HepG2 (cell line): ENCODE measurements around the gene ABO. TPM values are rescaled to one million over a fixed set of nuclear protein-coding genes. Genes with fewer than 3 reads are reported as not detected.
A peak's percentile ranks its signal among the peaks of the same experiment; 100 is the strongest.

ENCODE experiments used
- ATAC-seq: fragments of 200-7000 bp; cut with Tn5 transposase; 3 replicates; pipeline ENCODE4 v1.9.1; 2020; ENCODE audit warnings: mild to moderate bottlenecking, moderate library complexity
- BruUV-seq: library from RNA; stranded (reverse); fragments of 400-500 nt; replicated peaks from 2 replicates; lab custom pipeline; 2021; lab: Mats Ljungman, UMichigan
- CTCF ChIA-PET: fragments of 300-600 bp; formaldehyde crosslinking; extraction: SDS; loops from one replicate; lab custom pipeline; 2021; ENCODE audit warnings: low total read pairs, inconsistent platforms, low intra/inter-chr PET ratio; lab: Yijun Ruan, JAX
- POLR2A ChIA-PET: fragments of 350-600 bp; sonication (Branson Sonifier 250); formaldehyde crosslinking; loops from one replicate; lab custom pipeline; 2020; ENCODE audit warnings: antibody characterized with exemption, inconsistent platforms; lab: Yijun Ruan, JAX
- DNase-seq: peaks from one replicate; pipeline ENCODE4 v3.0.0-alpha.2; 2015; ENCODE audit warnings: low spot score
- FAIRE-seq: peaks from 3 replicates; lab custom pipeline; 2011; peaks lifted over from hg19 to GRCh38; lab: Jason Lieb, UNC
- H2AFZ ChIP-seq: one replicate; pipeline ENCODE4 v1.6.1; 2011; ENCODE audit warnings: low read length, inconsistent platforms
- H3K27ac ChIP-seq: fragments of 300-600 bp; 3 replicates; pipeline ENCODE4 v1.8.0; 2011; ENCODE audit warnings: mixed run types, mild to moderate bottlenecking, mixed read lengths, low read length, inconsistent platforms; ENCODE audit not compliant: insufficient read depth; ENCODE audit errors: extremely low read length
- H3K27me3 ChIP-seq, 2 experiments: fragments of 200-600 bp in 1 of 2; 2 replicates in 1 of 2; 3 replicates in 1 of 2; pipeline versions ENCODE4 v1.6.0 to v1.8.0; 2011; ENCODE audit warnings: low read length in 2 of 2, mild to moderate bottlenecking in 2 of 2, moderate library complexity in 2 of 2, inconsistent platforms in 1 of 2; ENCODE audit not compliant: insufficient read depth in 2 of 2, control insufficient read depth in 1 of 2
- H3K36me3 ChIP-seq, 2 experiments: fragments of 200-600 bp in 1 of 2; replicated peaks in 1 of 2; 2 replicates in 1 of 2; 3 replicates in 1 of 2; pipeline versions ENCODE4 v1.5.1 to v1.8.0; 2011; ENCODE audit warnings: low read length in 2 of 2, inconsistent platforms in 1 of 2; ENCODE audit not compliant: insufficient read depth in 2 of 2, control insufficient read depth in 1 of 2
- H3K4me1 ChIP-seq: 2 replicates; pipeline ENCODE4 v1.5.1; 2012; ENCODE audit warnings: low read length, inconsistent platforms; ENCODE audit not compliant: insufficient read depth
- H3K4me2 ChIP-seq: 2 replicates; pipeline ENCODE4 v1.6.0; 2011; ENCODE audit warnings: low read depth, low read length, inconsistent platforms
- H3K4me3 ChIP-seq, 3 experiments: fragments of 200-600 bp in 1 of 3; sonication (generic), shearing (Covaris generic) in 1 of 3; replicated peaks in 1 of 3; 2 replicates each; pipeline ENCODE4 v1.5.1; 2011 to 2016; ENCODE audit warnings: low read length in 3 of 3, inconsistent platforms in 2 of 3, low read depth in 2 of 3, mild to moderate bottlenecking in 2 of 3, control low read depth in 1 of 3, mixed read lengths in 1 of 3; ENCODE audit not compliant: insufficient read depth in 1 of 3
- H3K79me2 ChIP-seq: one replicate; pipeline ENCODE4 v1.6.1; 2011; ENCODE audit warnings: low read length, inconsistent platforms; ENCODE audit not compliant: insufficient read depth
- H3K9ac ChIP-seq: 2 replicates; pipeline ENCODE4 v1.6.0; 2011; ENCODE audit warnings: mild to moderate bottlenecking, low read depth, low read length, inconsistent platforms; ENCODE audit not compliant: insufficient read depth
- H3K9me3 ChIP-seq: 2 replicates; pipeline ENCODE4 v1.5.1; 2012; ENCODE audit warnings: mild to moderate bottlenecking, low read length
- H4K20me1 ChIP-seq: 2 replicates; pipeline ENCODE4 v1.6.0; 2011; ENCODE audit warnings: inconsistent platforms, mild to moderate bottlenecking, low read length, moderate library complexity; ENCODE audit not compliant: insufficient read depth
- HMG20A ChIP-seq: IDR thresholded peaks from 2 replicates; pipeline ENCODE4 v1.6.1; 2016; ENCODE audit warnings: borderline replicate concordance
- NR1H2 ChIP-seq: sonication (generic); formaldehyde crosslinking; IDR thresholded peaks from 2 replicates; pipeline ENCODE4 v1.8.1; 2022; ENCODE audit warnings: low read depth, missing genetic modification reagents, borderline replicate concordance
- ONECUT2 ChIP-seq: sonication (generic); formaldehyde crosslinking; IDR thresholded peaks from 2 replicates; pipeline ENCODE4 v1.4.0; 2020; ENCODE audit warnings: missing genetic modification reagents
- PAX8 ChIP-seq: sonication (generic); formaldehyde crosslinking; IDR thresholded peaks from 2 replicates; pipeline ENCODE4 v1.8.0; 2022; ENCODE audit warnings: mild to moderate bottlenecking, missing genetic modification reagents, borderline replicate concordance
- RARG ChIP-seq: sonication (generic); formaldehyde crosslinking; IDR thresholded peaks from 2 replicates; pipeline ENCODE4 v1.4.0; 2020; ENCODE audit warnings: low read depth, mild to moderate bottlenecking, missing genetic modification reagents
- SALL1 ChIP-seq: sonication (generic); formaldehyde crosslinking; IDR thresholded peaks from 2 replicates; pipeline ENCODE4 v1.8.0; 2022; ENCODE audit warnings: mild to moderate bottlenecking, missing genetic modification reagents
- SP1 ChIP-seq, 2 experiments: fragments of 450-650 bp in 1 of 2; sonication (generic) in 1 of 2; formaldehyde crosslinking in 1 of 2; IDR thresholded peaks; 2 replicates each; pipeline versions ENCODE4 v1.4.0 to v1.6.1; 2016 to 2020; ENCODE audit warnings: missing genetic modification reagents in 1 of 2
- SP2 ChIP-seq: sonication (generic); formaldehyde crosslinking; IDR thresholded peaks from 2 replicates; pipeline ENCODE4 v1.5.1; 2020; ENCODE audit warnings: mild to moderate bottlenecking, missing genetic modification reagents
- ZC3H13 ChIP-seq: sonication (generic); formaldehyde crosslinking; IDR thresholded peaks from 2 replicates; pipeline ENCODE4 v1.8.1; 2023; ENCODE audit warnings: mild to moderate bottlenecking, missing genetic modification reagents, moderate library complexity
- ZNF329 ChIP-seq: sonication (generic); formaldehyde crosslinking; IDR thresholded peaks from 2 replicates; pipeline ENCODE4 v1.9.0; 2021; ENCODE audit warnings: low read depth, mild to moderate bottlenecking, missing genetic modification reagents
- WGBS: methylation state at CpG from one replicate; pipeline ENCODE4 v1.1.6; 2017; ENCODE audit warnings: low lambda C conversion rate; 5-methylcytosine and 5-hydroxymethylcytosine counted together
- in situ Hi-C: cut with HindIII; loops from 2 replicates; pipeline ENCODE4 v1.10.0; 2017; ENCODE audit warnings: low pct_unique_long_range_greater_than_20kb; ENCODE audit not compliant: extremely low pct_ligation_motif_present
- intact Hi-C: fragments of 100-400 bp; cut with micrococcal nuclease; formaldehyde crosslinking; loops from one replicate; pipeline ENCODE4 v1.10.0; 2022; ENCODE audit not compliant: unreplicated experiment
- polyA plus RNA-seq, 8 experiments: library from polyadenylated mRNA; depleted of rRNA in 3 of 8; stranded (reverse) in 7 of 8; unstranded in 1 of 8; fragments of >200 nt; fragmentation: Illumina TruSeq in 4 of 8; extraction: Trizol in 4 of 8; gene quantifications; 2 replicates each; pipeline versions ENCODE4 v1.2.1 to v1.2.3, GENCODE V29; 2011 to 2016; ENCODE audit warnings: low read depth in 4 of 8, missing spikeins in 1 of 8, mixed read lengths in 1 of 8; ENCODE audit not compliant: insufficient read depth in 1 of 8
- total RNA-seq, 5 experiments: library from RNA; depleted of rRNA; stranded (reverse); fragments of >200 nt; fragmentation: Illumina TruSeq; extraction: Trizol; gene quantifications; 2 replicates each; pipeline ENCODE4 v1.2.3, GENCODE V29; 2016; ENCODE audit warnings: low read depth in 1 of 5
- TF ChIP-seq, protein P1 (sequence below): sonication (generic); formaldehyde crosslinking; IDR thresholded peaks from 2 replicates; pipeline ENCODE4 v1.4.0; 2020; ENCODE audit warnings: missing genetic modification reagents
- TF ChIP-seq, protein P2 (sequence below): sonication (generic); formaldehyde crosslinking; conservative IDR thresholded peaks from 2 replicates; pipeline ENCODE4 v1.4.0; 2020; ENCODE audit warnings: mild to moderate bottlenecking, missing genetic modification reagents, moderate library complexity
- TF ChIP-seq, protein P3 (sequence below): IDR thresholded peaks from 2 replicates; pipeline ENCODE4 v1.6.1; 2012; ENCODE audit warnings: inconsistent platforms
- TF ChIP-seq, protein P4 (sequence below): IDR thresholded peaks from 2 replicates; pipeline ENCODE4 v1.6.1; 2016; ENCODE audit warnings: mild to moderate bottlenecking

Gene ABO
- total and polyA plus RNA-seq, 2 of the 13 experiments (the other 11 are each of a cell fraction or from before 2014, with no cell fraction given), result not detected

DNA sequence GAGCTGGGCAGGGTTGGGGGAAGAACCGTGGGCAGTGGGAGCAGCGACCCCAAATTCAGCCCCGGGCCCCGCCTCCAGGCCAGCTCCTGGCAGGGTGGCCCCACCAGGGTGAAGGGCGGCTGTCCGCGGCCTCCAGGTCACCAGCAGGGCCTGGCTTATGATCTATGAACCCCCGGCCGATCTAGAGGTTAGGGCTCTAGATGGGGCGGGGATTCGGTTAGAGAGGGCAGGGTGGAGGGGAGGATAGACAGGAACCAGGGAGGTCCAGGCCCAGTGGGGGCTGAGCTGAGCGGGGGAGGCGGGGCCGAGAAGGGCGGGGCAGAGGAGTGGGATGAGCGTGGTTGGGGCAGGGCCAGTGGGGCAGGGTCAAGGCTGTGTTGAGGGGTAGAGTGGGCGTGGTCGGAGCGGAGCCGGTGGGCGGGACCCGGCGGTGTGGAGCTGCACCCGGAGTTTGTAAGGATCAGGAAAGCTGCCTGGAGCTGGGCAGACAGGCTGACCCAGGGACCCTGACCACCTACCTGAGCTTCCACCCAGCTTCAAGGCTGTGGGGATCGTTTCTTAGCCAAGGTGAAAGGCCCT lies 36.6 kb downstream of the ABO start:
- POLR2A ChIA-PET, result interaction anchor here (0.8 to 1.2 kb wide), 2 partner anchors 208 to 222 kb away, joined by 3 read pairs; no protein-coding TSS in a partner anchor
- intact Hi-C loops (no loop called here), in situ Hi-C loops (no loop called here)
- Histone ChIP-seq H3K9ac (0 out of 2 replicates have a peak overlapping the region, but pooled peaks have one; percentile 28), H3K4me1 (peaks cover 33% of the 10 kb centered on the region), H4K20me1 (no peaks in the 10 kb centered on the region), H3K4me2 (peak overlapping the region; percentile 83), H2AFZ (no peak overlapping the region), H3K27me3 (peaks cover 2 to 5% of the 10 kb centered on the region in 2 experiments; a peak in 2 of 5 replicates), H3K4me3 (peak overlapping the region; percentile 14 to 69 (median 25)), H3K36me3 (no peaks in the 10 kb centered on the region), H3K9me3 (no peaks in the 10 kb centered on the region), H3K27ac (peak overlapping the region; percentile 46), H3K79me2 (no peaks in the 10 kb centered on the region)
- BruUV-seq, result no TSS peak
- peak; percentile 72 for DNase-seq
- peak; percentile 83 for FAIRE-seq
- CTCF ChIA-PET, result no interaction called here
- WGBS, result 9% methylated on average over 9 of the region's 25 CpGs
- peak; percentile 92 for ATAC-seq
- TF ChIP-seq, protein P1, sequence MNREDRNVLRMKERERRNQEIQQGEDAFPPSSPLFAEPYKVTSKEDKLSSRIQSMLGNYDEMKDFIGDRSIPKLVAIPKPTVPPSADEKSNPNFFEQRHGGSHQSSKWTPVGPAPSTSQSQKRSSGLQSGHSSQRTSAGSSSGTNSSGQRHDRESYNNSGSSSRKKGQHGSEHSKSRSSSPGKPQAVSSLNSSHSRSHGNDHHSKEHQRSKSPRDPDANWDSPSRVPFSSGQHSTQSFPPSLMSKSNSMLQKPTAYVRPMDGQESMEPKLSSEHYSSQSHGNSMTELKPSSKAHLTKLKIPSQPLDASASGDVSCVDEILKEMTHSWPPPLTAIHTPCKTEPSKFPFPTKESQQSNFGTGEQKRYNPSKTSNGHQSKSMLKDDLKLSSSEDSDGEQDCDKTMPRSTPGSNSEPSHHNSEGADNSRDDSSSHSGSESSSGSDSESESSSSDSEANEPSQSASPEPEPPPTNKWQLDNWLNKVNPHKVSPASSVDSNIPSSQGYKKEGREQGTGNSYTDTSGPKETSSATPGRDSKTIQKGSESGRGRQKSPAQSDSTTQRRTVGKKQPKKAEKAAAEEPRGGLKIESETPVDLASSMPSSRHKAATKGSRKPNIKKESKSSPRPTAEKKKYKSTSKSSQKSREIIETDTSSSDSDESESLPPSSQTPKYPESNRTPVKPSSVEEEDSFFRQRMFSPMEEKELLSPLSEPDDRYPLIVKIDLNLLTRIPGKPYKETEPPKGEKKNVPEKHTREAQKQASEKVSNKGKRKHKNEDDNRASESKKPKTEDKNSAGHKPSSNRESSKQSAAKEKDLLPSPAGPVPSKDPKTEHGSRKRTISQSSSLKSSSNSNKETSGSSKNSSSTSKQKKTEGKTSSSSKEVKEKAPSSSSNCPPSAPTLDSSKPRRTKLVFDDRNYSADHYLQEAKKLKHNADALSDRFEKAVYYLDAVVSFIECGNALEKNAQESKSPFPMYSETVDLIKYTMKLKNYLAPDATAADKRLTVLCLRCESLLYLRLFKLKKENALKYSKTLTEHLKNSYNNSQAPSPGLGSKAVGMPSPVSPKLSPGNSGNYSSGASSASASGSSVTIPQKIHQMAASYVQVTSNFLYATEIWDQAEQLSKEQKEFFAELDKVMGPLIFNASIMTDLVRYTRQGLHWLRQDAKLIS (CRISPR knock-in tag), result no peak
- TF ChIP-seq ONECUT2 (CRISPR knock-in tag), result no peak
- TF ChIP-seq, protein P2, sequence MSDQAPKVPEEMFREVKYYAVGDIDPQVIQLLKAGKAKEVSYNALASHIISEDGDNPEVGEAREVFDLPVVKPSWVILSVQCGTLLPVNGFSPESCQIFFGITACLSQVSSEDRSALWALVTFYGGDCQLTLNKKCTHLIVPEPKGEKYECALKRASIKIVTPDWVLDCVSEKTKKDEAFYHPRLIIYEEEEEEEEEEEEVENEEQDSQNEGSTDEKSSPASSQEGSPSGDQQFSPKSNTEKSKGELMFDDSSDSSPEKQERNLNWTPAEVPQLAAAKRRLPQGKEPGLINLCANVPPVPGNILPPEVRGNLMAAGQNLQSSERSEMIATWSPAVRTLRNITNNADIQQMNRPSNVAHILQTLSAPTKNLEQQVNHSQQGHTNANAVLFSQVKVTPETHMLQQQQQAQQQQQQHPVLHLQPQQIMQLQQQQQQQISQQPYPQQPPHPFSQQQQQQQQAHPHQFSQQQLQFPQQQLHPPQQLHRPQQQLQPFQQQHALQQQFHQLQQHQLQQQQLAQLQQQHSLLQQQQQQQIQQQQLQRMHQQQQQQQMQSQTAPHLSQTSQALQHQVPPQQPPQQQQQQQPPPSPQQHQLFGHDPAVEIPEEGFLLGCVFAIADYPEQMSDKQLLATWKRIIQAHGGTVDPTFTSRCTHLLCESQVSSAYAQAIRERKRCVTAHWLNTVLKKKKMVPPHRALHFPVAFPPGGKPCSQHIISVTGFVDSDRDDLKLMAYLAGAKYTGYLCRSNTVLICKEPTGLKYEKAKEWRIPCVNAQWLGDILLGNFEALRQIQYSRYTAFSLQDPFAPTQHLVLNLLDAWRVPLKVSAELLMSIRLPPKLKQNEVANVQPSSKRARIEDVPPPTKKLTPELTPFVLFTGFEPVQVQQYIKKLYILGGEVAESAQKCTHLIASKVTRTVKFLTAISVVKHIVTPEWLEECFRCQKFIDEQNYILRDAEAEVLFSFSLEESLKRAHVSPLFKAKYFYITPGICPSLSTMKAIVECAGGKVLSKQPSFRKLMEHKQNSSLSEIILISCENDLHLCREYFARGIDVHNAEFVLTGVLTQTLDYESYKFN (CRISPR knock-in tag), result peak; percentile 56; the same call in 1 of the 2 replicates
- TF ChIP-seq NR1H2 (CRISPR knock-in tag), result no peak
- TF ChIP-seq SALL1 (CRISPR knock-in tag), result peak; percentile 34
- TF ChIP-seq ZC3H13, result no peak
- TF ChIP-seq SP2 (CRISPR knock-in tag), result peak; percentile 49
- no peak for TF ChIP-seq ZNF329 (CRISPR knock-in tag)
- TF ChIP-seq SP1 (IDR thresholded peaks at IDR 0.05), result no peak
- 0 out of 2 replicates have a peak, but pooled peaks have one; percentile 49 for TF ChIP-seq SP1 (CRISPR knock-in tag; IDR thresholded peaks at IDR 0.05)
- no peak for TF ChIP-seq RARG (CRISPR knock-in tag)
- TF ChIP-seq PAX8 (CRISPR knock-in tag), result no peak
- no peak for TF ChIP-seq HMG20A (CRISPR knock-in tag)
- TF ChIP-seq, protein P3, sequence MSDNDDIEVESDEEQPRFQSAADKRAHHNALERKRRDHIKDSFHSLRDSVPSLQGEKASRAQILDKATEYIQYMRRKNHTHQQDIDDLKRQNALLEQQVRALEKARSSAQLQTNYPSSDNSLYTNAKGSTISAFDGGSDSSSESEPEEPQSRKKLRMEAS, result no peak
- TF ChIP-seq, protein P4, sequence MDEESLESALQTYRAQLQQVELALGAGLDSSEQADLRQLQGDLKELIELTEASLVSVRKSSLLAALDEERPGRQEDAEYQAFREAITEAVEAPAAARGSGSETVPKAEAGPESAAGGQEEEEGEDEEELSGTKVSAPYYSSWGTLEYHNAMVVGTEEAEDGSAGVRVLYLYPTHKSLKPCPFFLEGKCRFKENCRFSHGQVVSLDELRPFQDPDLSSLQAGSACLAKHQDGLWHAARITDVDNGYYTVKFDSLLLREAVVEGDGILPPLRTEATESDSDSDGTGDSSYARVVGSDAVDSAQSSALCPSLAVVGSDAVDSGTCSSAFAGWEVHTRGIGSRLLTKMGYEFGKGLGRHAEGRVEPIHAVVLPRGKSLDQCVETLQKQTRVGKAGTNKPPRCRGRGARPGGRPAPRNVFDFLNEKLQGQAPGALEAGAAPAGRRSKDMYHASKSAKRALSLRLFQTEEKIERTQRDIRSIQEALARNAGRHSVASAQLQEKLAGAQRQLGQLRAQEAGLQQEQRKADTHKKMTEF (CRISPR knock-in tag), result no peak
